Neuronal stem cell (in vitro differentiated cells): ENCODE measurements around the gene RNF222.
A peak's percentile ranks its signal among the peaks of the same experiment; 100 is the strongest.
"Not testable (repeated sequence)": the region's sequence is repeated elsewhere in the genome, so short reads cannot be mapped to it uniquely, and the experiment has no call there.

ENCODE experiments used
- DNase-seq: peaks from one replicate; pipeline ENCODE4 v3.0.0-alpha.2; 2013; ENCODE audit warnings: low spot score
- H2AFZ ChIP-seq: one replicate; pipeline ENCODE4 v1.6.1; 2013; ENCODE audit warnings: mild to moderate bottlenecking, low read length, inconsistent platforms
- H2AK5ac ChIP-seq: 2 replicates; pipeline ENCODE4 v1.6.1; 2013; ENCODE audit warnings: low read depth, mild to moderate bottlenecking, inconsistent platforms, low read length, moderate library complexity, mixed read lengths
- H2BK120ac ChIP-seq: 2 replicates; pipeline ENCODE4 v1.6.1; 2013; ENCODE audit warnings: low read depth, mild to moderate bottlenecking, inconsistent platforms, low read length, moderate library complexity, mixed read lengths
- H2BK12ac ChIP-seq: one replicate; pipeline ENCODE4 v1.6.1; 2013; ENCODE audit warnings: low read length, inconsistent platforms
- H2BK15ac ChIP-seq: 2 replicates; pipeline ENCODE4 v1.6.1; 2013; ENCODE audit warnings: mild to moderate bottlenecking, low read length, inconsistent platforms, mixed read lengths
- H2BK5ac ChIP-seq: one replicate; pipeline ENCODE4 v1.6.1; 2013; ENCODE audit warnings: inconsistent platforms, mild to moderate bottlenecking, low read length, moderate library complexity
- H3K14ac ChIP-seq: one replicate; pipeline ENCODE4 v1.6.1; 2013; ENCODE audit warnings: low read length, inconsistent platforms
- H3K18ac ChIP-seq: 2 replicates; pipeline ENCODE4 v1.6.1; 2013; ENCODE audit warnings: low read length, inconsistent platforms
- H3K23ac ChIP-seq: 2 replicates; pipeline ENCODE4 v1.6.1; 2013; ENCODE audit warnings: low read depth, mild to moderate bottlenecking, mixed read lengths, low read length, inconsistent platforms; ENCODE audit not compliant: poor library complexity
- H3K27ac ChIP-seq: replicated peaks from 3 replicates; pipeline ENCODE4 v1.5.1; 2013; ENCODE audit warnings: low read length, inconsistent platforms
- H3K27me3 ChIP-seq, 3 experiments: 2 replicates each; pipeline ENCODE4 v1.6.1; 2013; ENCODE audit warnings: low read length in 3 of 3, mild to moderate bottlenecking in 2 of 3, inconsistent platforms in 1 of 3, low read depth in 1 of 3, mixed read lengths in 1 of 3, moderate library complexity in 1 of 3; ENCODE audit not compliant: control insufficient read depth in 3 of 3, insufficient read depth in 3 of 3
- H3K36me3 ChIP-seq, 2 donors: replicated peaks in 1 of 2; 2 replicates each; pipeline ENCODE4 v1.6.1; 2013; ENCODE audit warnings: low read length in 2 of 2; ENCODE audit not compliant: control insufficient read depth in 2 of 2, insufficient read depth in 2 of 2
- H3K4ac ChIP-seq: 2 replicates; pipeline ENCODE4 v1.6.1; 2013; ENCODE audit warnings: inconsistent platforms, mild to moderate bottlenecking, low read length, moderate library complexity
- H3K4me1 ChIP-seq, 2 donors: 1 replicate in 1 of 2; 2 replicates in 1 of 2; pipeline ENCODE4 v1.6.1; 2013; ENCODE audit warnings: low read length in 2 of 2, low read depth in 1 of 2; ENCODE audit not compliant: control insufficient read depth in 2 of 2, insufficient read depth in 1 of 2
- H3K4me2 ChIP-seq: one replicate; pipeline ENCODE4 v1.6.1; 2013; ENCODE audit warnings: mild to moderate bottlenecking, low read length, inconsistent platforms; ENCODE audit not compliant: insufficient read depth, poor library complexity, severe bottlenecking
- H3K4me3 ChIP-seq, 2 donors: 2 replicates each; pipeline ENCODE4 v1.5.1; 2013; ENCODE audit warnings: low read length in 2 of 2, mild to moderate bottlenecking in 2 of 2, inconsistent platforms in 1 of 2, moderate library complexity in 1 of 2
- H3K79me1 ChIP-seq: one replicate; pipeline ENCODE4 v1.6.1; 2013; ENCODE audit warnings: low read depth, mild to moderate bottlenecking, inconsistent platforms, low read length, moderate library complexity
- H3K9ac ChIP-seq: one replicate; pipeline ENCODE4 v1.6.1; 2013; ENCODE audit warnings: mild to moderate bottlenecking, low read depth, low read length, inconsistent platforms; ENCODE audit not compliant: poor library complexity
- H3K9me3 ChIP-seq, 2 donors: replicated peaks in 1 of 2; 2 replicates each; pipeline versions ENCODE3 to v1.6.1; 2013; ENCODE audit warnings: low read length in 2 of 2, mild to moderate bottlenecking in 2 of 2, inconsistent platforms in 1 of 2, low read depth in 1 of 2, mixed read lengths in 1 of 2, moderate library complexity in 1 of 2; ENCODE audit not compliant: control insufficient read depth in 2 of 2, insufficient read depth in 1 of 2
- H4K8ac ChIP-seq: one replicate; pipeline ENCODE4 v1.6.1; 2013; ENCODE audit warnings: low read depth, mild to moderate bottlenecking, inconsistent platforms, low read length, moderate library complexity
- H4K91ac ChIP-seq: one replicate; pipeline ENCODE4 v1.6.1; 2013; ENCODE audit warnings: low read length, low read depth, mild to moderate bottlenecking, inconsistent platforms; ENCODE audit not compliant: poor library complexity
- WGBS, 2 donors: extraction: QIAGEN DNeasy Blood & Tissue Kit; methylation state at CpG; one replicate each; pipeline ENCODE4 v1.1.7; 2013; ENCODE audit warnings: missing lambda C conversion rate in 2 of 2, mixed read lengths in 1 of 2; ENCODE audit not compliant: insufficient read length in 2 of 2, insufficient replicate concordance in 1 of 2; ENCODE audit errors: extremely low coverage in 2 of 2; 5-methylcytosine and 5-hydroxymethylcytosine counted together

Gene RNF222

GRCh38 chr17:8401107-8401506, 3.5 kb upstream of the RNF222 start:
- no peak overlapping the region for H2BK15ac ChIP-seq
- H3K9ac ChIP-seq, result no peak overlapping the region
- peaks cover 2 to 4% of the 10 kb centered on the region in 2 donors for H3K4me1 ChIP-seq
- H3K79me1 ChIP-seq, result no peaks in the 10 kb centered on the region
- no peak overlapping the region for H3K18ac ChIP-seq
- H2AFZ ChIP-seq, result no peak overlapping the region
- no peak overlapping the region for H2BK120ac ChIP-seq
- H2AK5ac ChIP-seq, result no peak overlapping the region
- no peak overlapping the region for H3K14ac ChIP-seq
- H3K36me3 ChIP-seq, result no peaks in the 10 kb centered on the region
- 100% methylated on average over 2 of the region's 2 CpGs for WGBS, 2 donors
- no peaks in the 10 kb centered on the region for H3K9me3 ChIP-seq
- no peak overlapping the region for H2BK5ac ChIP-seq
- no peak overlapping the region for H3K23ac ChIP-seq
- H3K4me2 ChIP-seq, result no peak overlapping the region
- no peak overlapping the region for H3K4ac ChIP-seq
- no peak overlapping the region for H3K27ac ChIP-seq
- no peak overlapping the region for H4K8ac ChIP-seq
- no peak overlapping the region for H4K91ac ChIP-seq
- DNase-seq, result no peak
- peaks cover 0 to 23% (median 0%) of the 10 kb centered on the region in 3 experiments for H3K27me3 ChIP-seq
- no peak overlapping the region for H3K4me3 ChIP-seq
- no peak overlapping the region for H2BK12ac ChIP-seq

- Histone ChIP-seq H3K27me3 (peaks cover 0 to 26% (median 0%) of the 10 kb centered on the region in 3 experiments), H3K27ac (no peak overlapping the region), H3K79me1 (no peaks in the 10 kb centered on the region), H2BK12ac (no peak overlapping the region), H4K91ac (no peak overlapping the region), H3K23ac (no peak overlapping the region), H2AK5ac (no peak overlapping the region), H3K9me3 (no peaks in the 10 kb centered on the region), H3K18ac (no peak overlapping the region), H3K4ac (no peak overlapping the region), H2BK5ac (no peak overlapping the region), H3K4me1 (no peaks in the 10 kb centered on the region), H3K14ac (no peak overlapping the region), H2AFZ (no peak overlapping the region), H2BK120ac (no peak overlapping the region), H3K36me3 (no peaks in the 10 kb centered on the region), H4K8ac (no peak overlapping the region), H3K9ac (no peak overlapping the region), H3K4me3 (no peak overlapping the region), H3K4me2 (no peak overlapping the region), H2BK15ac (no peak overlapping the region)
- whole genome bisulfite sequencing, 2 donors, result no CpG with 5 or more reads among the region's 6 CpGs
- no peak for DNase-seq
Measured at GRCh38 chr17:8398980-8399379, 1.4 kb upstream of the RNF222 start.

- not testable (repeated sequence) for H4K8ac ChIP-seq, H3K4me1 ChIP-seq, H3K4me2 ChIP-seq, H3K9me3 ChIP-seq, H3K14ac ChIP-seq, H4K91ac ChIP-seq, H3K36me3 ChIP-seq, H3K4me3 ChIP-seq, H3K23ac ChIP-seq, H3K9ac ChIP-seq, DNase-seq, H2AK5ac ChIP-seq, H2BK12ac ChIP-seq, H3K27ac ChIP-seq, H2BK15ac ChIP-seq, H2BK5ac ChIP-seq, H2AFZ ChIP-seq, H3K4ac ChIP-seq, H3K18ac ChIP-seq, H3K79me1 ChIP-seq, H2BK120ac ChIP-seq
- WGBS, 2 donors, result no CpG with 5 or more reads among the region's 9 CpGs
- peaks cover 0 to 26% (median 0%) of the 10 kb centered on the region in 3 experiments for H3K27me3 ChIP-seq
Measured at GRCh38 chr17:8394497-8394896, 3.1 kb downstream of the RNF222 start.

GRCh38 chr17:8393470-8394231, 4.0 kb downstream of the RNF222 start:
- H3K4me1 ChIP-seq, result no peaks in the 10 kb centered on the region
- no peak overlapping the region for H2BK12ac ChIP-seq
- H3K4ac ChIP-seq, result no peak overlapping the region
- no CpG with 5 or more reads among the region's 8 CpGs for WGBS, 2 donors
- H4K8ac ChIP-seq, result no peak overlapping the region
- no peak for DNase-seq
- H3K18ac ChIP-seq, result no peak overlapping the region
- peaks cover 0 to 22% (median 0%) of the 10 kb centered on the region in 3 experiments for H3K27me3 ChIP-seq
- H2BK15ac ChIP-seq, result no peak overlapping the region
- no peak overlapping the region for H3K4me2 ChIP-seq
- peak overlapping the region; percentile 6 for H2AK5ac ChIP-seq
- peak overlapping the region; percentile 62 for H3K23ac ChIP-seq
- H3K27ac ChIP-seq, result no peak overlapping the region
- H3K79me1 ChIP-seq, result no peaks in the 10 kb centered on the region
- H3K9me3 ChIP-seq, result no peaks in the 10 kb centered on the region
- H4K91ac ChIP-seq, result no peak overlapping the region
- H3K9ac ChIP-seq, result peak overlapping the region; percentile 39
- H3K14ac ChIP-seq, result peak overlapping the region; percentile 50
- no peak overlapping the region for H2BK5ac ChIP-seq
- no peaks in the 10 kb centered on the region for H3K36me3 ChIP-seq
- no peak overlapping the region for H2BK120ac ChIP-seq
- H2AFZ ChIP-seq, result no peak overlapping the region
- H3K4me3 ChIP-seq, result peak overlapping the region in 1 of 2 donors; percentile 13
